HAP-1 (cell line): ENCODE measurements around the gene MUC5AC.
"Not testable (repeated sequence)": the region's sequence is repeated elsewhere in the genome, so short reads cannot be mapped to it uniquely, and the experiment has no call there.

Experiments used
- DNase-seq, 2 experiments: peaks; one replicate each; pipeline ENCODE4 v3.0.0-alpha.2; 2016 to 2020; ENCODE audit warnings: low spot score in 2 of 2
- H3K27me3 ChIP-seq: fragments of 250-450 bp; sonication (Bioruptor Pico); 2 replicates; pipeline ENCODE4 v1.5.1; 2020; ENCODE audit warnings: low read depth, mild to moderate bottlenecking, moderate library complexity
- H3K36me3 ChIP-seq: fragments of 250-450 bp; sonication (Bioruptor Pico); replicated peaks from 2 replicates; pipeline ENCODE4 v1.5.1; 2020; ENCODE audit warnings: mild to moderate bottlenecking
- H3K4me1 ChIP-seq: fragments of 250-450 bp; sonication (Bioruptor Pico); 2 replicates; pipeline ENCODE4 v1.5.1; 2020; ENCODE audit warnings: mild to moderate bottlenecking
- H3K4me3 ChIP-seq: fragments of 250-450 bp; sonication (Bioruptor Pico); 2 replicates; pipeline ENCODE4 v1.5.1; 2020; ENCODE audit warnings: mild to moderate bottlenecking, moderate library complexity
- H3K9me3 ChIP-seq: fragments of 250-450 bp; sonication (Bioruptor Pico); 2 replicates; pipeline ENCODE4 v1.5.1; 2020; ENCODE audit warnings: mild to moderate bottlenecking, moderate library complexity
- in situ Hi-C: fragments of 300-500 bp; cut with MboI; formaldehyde crosslinking; loops from 3 replicates; pipeline ENCODE4 v1.14.3; 2020; ENCODE audit warnings: low sequenced_read_pairs, inconsistent platforms, mixed read lengths

Gene MUC5AC

DNA sequence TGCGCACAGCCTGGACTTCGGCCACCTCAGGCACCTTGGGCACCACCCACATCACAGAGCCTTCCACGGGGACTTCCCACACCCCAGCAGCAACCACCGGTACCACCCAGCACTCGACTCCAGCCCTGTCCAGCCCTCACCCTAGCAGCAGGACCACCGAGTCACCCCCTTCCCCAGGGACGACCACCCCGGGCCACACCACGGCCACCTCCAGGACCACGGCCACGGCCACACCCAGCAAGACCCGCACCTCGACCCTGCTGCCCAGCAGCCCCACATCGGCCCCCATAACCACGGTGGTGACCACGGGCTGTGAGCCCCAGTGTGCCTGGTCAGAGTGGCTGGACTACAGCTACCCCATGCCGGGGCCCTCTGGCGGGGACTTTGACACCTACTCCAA lies 91.2 kb downstream of the MUC5AC start:
- H3K36me3 ChIP-seq, H3K27me3 ChIP-seq, DNase-seq, H3K4me3 ChIP-seq, H3K9me3 ChIP-seq, H3K4me1 ChIP-seq, in situ Hi-C loops: not testable (repeated sequence)

DNA sequence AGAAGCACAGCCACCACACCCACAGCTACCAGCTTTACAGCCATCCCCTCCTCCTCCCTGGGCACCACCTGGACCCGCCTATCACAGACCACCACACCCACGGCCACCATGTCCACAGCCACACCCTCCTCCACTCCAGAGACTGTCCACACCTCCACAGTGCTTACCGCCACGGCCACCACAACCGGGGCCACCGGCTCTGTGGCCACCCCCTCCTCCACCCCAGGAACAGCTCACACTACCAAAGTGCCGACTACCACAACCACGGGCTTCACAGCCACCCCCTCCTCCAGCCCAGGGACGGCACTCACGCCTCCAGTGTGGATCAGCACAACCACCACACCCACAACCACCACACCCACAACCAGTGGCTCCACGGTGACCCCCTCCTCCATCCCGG lies 92.7 kb downstream of the MUC5AC start:
- H3K4me3 ChIP-seq, H3K27me3 ChIP-seq, H3K4me1 ChIP-seq, DNase-seq, H3K36me3 ChIP-seq, H3K9me3 ChIP-seq, in situ Hi-C loops: not testable (repeated sequence)
